ENCODE data around the gene IL3RA. TPM values are rescaled to one million over a fixed set of nuclear protein-coding genes. Genes with fewer than 3 reads are reported as not detected.
"Not testable (repeated sequence)": the region's sequence is repeated elsewhere in the genome, so short reads cannot be mapped to it uniquely, and the experiment has no call there.

Gene IL3RA
- total RNA-seq, 1 experiment from 2014 or later, result 0.26 TPM

DNA sequence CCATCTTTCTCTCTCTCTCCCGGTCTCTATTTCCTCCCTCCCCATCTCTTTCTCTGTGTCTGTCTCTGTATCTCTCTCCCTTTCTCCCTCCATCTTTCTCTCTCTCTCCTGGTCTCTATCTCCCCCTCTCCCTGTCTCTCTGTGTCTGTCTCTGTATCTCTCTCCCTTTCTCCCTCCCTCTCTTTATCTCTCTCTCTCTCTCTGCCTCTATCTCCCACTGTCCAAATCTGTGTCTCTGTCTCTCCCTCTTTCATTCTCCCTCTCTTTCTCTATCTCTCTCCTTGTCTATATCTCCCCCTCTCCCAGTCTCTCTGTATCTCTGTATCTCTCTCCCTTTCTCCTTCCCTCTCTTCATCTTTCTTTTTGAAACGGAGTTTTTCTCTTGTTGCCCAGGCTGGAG, 23.6 kb downstream of the IL3RA start:
- in situ Hi-C loops (cut with HindIII; ENCODE audit: low pct_unique_long_range_greater_than_20kb, low sequenced_read_pairs), result no loop called here
- no peak for DNase-seq (ENCODE audit: low read depth, low spot score)

DNA sequence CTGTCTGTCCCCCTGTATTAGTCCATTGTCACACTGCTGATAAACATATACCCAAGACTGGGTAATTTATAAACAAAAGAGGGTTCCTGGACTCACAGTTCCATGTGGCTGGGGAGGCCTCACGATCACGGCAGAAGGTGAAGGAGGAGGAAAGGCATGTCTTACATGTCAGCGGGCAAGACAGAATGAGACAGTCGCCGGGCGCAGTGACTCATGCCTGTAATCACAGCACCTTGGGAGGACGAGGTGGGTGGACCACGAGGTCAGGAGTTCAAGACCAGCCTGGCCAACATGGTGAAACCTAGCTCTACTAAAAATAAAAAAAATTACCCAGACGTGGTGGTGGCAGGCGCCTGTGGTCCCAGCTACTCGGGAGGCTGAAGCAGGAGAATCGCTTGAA, 24.7 kb downstream of the IL3RA start:
- DNase-seq (ENCODE audit: low read depth, low spot score), result no peak
- in situ Hi-C loops (cut with HindIII; ENCODE audit: low pct_unique_long_range_greater_than_20kb, low sequenced_read_pairs), result no loop called here

DNA sequence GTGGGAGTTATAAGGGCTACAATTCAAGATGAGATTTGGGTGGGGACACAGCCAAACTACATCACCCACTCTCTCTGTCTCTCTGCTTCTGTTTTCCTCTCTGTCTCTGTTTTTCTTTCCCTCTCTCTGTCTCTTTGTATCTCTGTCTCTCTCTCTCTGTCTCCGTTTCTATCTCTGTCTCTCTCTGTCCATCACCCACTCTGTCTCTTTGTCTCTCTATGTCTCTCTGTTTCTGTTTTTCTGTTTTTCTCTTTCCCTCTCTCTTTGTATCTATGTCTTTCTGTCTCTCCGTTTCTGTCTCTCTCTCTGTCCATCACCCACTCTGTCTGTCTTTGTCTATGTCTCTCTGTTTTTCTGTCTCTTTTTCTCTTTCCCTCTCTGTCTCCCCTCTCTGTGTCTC, 25.3 kb downstream of the IL3RA start:
- in situ Hi-C loops (cut with HindIII; ENCODE audit: low pct_unique_long_range_greater_than_20kb, low sequenced_read_pairs), result no loop called here
- DNase-seq (ENCODE audit: low read depth, low spot score), result no peak

DNA sequence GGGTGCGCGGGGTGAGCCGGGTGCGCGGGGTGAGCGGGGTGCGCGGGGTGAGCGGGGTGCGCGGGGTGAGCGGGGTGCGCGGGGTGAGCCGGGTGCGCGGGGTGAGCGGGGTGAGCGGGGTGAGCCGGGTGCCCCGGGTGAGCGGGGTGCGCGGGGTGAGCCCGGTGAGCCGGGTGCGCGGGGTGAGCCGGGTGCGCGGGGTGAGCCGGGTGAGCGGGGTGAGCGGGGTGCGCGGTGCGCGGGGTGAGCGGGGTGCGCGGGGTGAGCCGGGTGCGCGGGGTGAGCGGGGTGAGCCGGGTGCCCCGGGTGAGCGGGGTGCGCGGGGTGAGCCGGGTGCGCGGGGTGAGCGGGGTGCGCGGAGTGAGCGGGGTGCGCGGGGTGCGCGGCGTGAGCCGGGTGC, 29.8 kb downstream of the IL3RA start:
- in situ Hi-C loops (cut with HindIII; ENCODE audit: low pct_unique_long_range_greater_than_20kb, low sequenced_read_pairs); DNase-seq (ENCODE audit: low read depth, low spot score): not testable (repeated sequence)

DNA sequence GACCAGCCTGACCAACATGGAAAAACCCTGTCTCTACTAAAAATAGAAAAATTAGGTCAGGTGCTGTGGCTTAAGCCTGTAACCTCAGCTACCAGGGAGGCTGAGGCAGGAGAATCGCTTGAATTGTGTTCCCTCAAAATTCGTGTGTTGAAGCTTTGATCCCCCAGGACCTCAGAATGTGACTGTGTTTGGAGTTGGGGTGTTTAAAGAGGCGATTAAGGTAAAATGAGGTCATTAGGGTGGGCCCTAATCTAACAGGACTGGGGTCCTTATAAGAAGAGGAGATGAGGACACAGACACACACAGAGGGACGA, 31.8 kb downstream of the IL3RA start:
- in situ Hi-C loops (cut with HindIII; ENCODE audit: low pct_unique_long_range_greater_than_20kb, low sequenced_read_pairs), result no loop called here

DNA sequence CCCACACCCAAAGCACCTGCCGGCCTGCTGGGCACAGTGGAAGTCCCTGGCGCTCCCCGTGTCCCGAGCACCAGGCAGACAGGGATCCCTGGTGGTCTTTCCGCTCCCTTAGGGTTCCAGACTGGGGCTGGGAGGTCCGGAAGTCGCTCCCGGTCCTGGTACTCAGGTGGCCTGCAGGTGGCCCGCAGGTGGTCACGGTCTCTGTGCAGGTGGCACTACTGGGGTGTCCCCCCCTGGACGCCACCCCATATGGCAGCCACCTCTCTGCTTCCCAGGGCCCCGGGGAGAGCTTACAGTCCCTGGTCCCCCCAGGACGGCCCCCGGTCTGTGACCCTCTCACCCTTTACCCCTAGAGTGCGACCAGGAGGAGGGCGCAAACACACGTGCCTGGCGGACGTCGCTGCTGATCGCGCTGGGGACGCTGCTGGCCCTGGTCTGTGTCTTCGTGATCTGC, 41.7 kb downstream of the IL3RA start:
- DNase-seq (ENCODE audit: low read depth, low spot score), result no peak
- in situ Hi-C loops (cut with HindIII; ENCODE audit: low pct_unique_long_range_greater_than_20kb, low sequenced_read_pairs), result no loop called here

More for the DNA sequence above, 31.8 kb downstream of the IL3RA start:
- DNase-seq (ENCODE audit: low read depth, low spot score), result no peak

DNA sequence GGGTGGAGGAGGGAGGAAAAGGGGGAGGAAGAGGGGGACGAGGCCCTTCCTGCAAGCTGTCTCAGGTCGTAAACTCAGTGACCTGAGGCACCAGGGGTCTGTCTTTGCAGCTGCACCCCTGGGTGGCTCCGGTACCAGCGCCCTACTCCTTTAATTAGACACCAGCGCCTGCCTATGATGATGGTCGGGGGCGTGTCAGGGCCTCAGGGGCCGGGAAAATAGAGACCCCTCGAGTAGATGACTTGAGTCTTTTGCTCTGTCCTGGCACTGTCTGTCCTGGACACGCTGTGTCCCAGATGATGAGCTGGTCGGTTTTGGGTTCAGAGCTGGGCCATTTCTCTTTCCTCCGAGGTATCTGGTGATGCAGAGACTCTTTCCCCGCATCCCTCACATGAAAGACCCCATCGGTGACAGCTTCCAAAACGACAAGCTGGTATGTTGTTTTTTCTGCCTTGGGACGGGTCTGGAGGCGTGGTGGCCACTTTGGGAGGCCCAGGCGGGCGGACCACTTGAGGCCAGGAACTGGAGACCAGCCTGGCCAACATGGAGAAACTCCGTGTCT, 44.2 kb downstream of the IL3RA start:
- DNase-seq (ENCODE audit: low read depth, low spot score), result no peak

DNA sequence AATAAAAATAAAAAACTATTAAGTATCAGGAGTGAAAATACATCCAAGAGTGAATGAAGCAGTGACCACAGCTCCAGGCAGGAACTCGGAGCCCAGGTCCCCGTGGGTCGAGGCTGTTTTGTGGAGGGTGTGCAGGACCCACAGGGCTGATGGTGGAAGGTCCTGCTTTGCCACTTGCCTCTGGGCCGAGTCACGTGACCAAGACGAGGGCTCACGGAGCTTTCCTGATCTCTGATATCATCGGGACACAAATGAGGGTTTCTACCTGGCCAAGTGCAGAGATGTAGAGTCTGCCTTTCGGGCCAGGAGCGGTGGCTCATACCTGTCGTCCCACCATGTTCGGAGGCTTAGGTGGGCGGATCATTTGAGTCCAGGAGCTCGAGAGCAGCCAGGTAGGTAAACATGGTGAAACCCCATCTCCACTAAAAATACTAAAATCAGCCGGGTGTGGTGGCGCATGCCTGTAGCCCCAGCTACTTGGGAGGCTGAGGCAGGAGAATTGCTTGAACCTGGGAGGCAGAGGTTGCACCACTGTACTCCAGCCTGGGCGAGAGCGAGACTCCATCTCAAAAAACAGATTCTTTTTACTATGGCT, 48.2 kb downstream of the IL3RA start:
- in situ Hi-C loops (cut with HindIII; ENCODE audit: low pct_unique_long_range_greater_than_20kb, low sequenced_read_pairs), result no loop called here
- peak; percentile 33 for DNase-seq (ENCODE audit: low read depth, low spot score)

More for the DNA sequence above, 44.2 kb downstream of the IL3RA start:
- in situ Hi-C loops (cut with HindIII; ENCODE audit: low pct_unique_long_range_greater_than_20kb, low sequenced_read_pairs), result no loop called here

DNA sequence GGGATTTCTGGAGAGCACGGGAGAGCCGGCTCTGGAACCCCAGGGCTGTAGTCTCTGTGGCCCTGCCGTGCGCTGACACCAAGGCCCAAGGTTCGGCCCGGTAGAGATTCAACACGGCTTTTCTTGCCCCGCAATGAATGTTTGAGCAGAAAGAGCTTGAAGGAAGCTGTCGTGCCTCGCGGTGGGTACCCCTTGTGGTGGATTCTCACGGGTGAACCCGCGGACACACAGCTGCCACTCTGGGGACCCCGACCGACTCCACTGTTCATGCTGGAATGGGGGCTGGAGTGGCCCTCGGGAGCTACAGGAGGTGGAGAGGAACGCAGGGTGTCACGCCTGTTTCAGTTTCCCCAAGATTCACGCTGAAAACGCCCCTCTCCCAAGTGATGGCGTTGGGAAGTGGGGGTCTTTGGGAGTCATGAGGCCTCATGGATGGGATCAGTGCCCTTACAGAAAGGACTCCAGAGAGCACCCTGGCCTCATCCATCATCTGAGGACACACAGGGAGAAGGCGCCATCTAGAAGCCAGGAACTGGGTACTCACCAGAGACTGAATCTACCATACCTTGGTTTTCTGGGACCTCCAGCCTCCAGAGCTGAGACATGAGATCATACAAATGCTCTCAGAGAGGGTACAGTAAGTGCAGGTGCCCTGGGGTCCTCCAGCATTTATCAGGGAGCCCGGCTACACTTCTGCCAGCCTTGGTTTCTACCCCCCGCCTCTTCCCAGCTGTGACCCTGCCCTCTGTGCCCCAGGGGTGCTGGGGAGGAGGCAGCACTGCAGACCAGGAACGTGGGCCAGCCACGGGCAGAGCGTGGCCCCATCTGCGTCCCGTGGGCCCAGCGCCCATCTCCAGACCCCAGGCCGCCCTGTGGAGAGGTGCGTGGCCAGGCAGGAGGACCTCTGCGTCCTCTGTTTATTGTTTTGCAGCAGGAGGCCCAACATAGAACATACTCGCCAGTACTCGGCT, 49.0 kb downstream of the IL3RA start:
- in situ Hi-C loops (cut with HindIII; ENCODE audit: low pct_unique_long_range_greater_than_20kb, low sequenced_read_pairs), result no loop called here
- no peak for DNase-seq (ENCODE audit: low read depth, low spot score)

DNA sequence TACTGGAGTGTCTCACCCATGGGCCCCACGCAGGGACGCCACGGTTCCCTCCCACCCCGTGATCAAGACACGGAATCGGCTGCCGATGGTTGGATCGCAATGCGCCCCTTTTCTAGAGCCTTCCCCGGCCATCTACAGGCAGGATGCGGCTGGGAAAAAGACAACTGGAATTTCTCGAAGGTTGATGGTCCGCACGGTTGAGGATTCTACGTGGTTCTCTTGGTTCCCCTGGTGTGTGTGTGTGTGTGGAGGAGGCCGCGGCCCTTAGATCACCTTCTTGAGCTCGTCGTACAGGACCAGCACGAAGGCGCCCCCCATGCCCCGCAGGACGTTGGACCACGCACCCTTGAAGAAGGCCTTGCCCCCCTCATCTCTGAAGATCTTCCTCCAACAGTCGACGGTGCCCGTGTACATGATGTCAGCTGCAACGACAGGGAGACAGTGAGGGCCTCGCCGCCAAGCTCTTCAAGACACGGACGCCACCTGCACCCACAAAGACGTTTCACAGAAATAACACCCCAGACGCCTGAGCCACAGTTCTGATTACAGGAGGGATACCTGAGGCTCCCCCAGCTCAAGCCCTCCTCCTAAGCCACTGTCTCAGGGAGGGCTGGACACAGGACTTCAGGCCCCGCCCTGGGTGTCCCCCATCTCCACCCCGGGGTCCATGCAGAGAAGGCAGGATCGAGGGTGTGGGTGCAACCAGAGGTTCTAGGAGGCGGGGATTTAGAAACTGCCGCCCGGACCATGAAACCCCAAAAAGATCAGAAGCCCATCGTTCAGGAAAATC, 49.9 kb downstream of the IL3RA start:
- in situ Hi-C loops (cut with HindIII; ENCODE audit: low pct_unique_long_range_greater_than_20kb, low sequenced_read_pairs), result no loop called here
- no peak for DNase-seq (ENCODE audit: low read depth, low spot score)

DNA sequence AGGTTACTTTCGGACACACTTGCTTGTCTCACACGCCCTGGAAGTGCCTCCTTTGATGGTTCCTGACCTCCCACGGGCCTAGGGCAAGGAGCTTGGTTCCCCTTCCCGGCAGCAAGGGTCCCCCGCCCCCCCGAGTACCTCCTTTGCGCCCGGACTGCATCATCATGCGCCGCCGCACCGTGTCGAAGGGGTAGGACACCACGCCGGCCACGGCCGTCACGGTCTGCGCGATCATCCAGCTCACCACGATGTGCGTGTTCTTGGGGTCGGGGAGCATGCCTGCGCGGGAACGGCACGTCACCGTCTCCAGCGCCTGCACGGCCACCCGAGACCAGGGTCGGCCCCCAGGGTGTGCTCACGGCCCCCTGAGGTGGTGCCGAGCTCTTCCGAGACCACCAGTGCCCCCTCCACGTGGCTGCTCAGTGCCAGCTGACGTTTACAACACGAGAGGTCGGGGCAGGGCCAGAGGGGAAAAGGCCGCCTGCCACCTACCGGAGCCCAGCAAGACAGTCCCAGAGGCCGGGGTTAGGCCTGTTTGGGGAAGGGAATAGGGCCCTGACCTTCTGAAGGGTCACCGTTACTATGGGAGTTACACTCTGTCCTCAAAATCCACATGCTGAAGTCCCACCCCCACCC, 50.7 kb downstream of the IL3RA start:
- in situ Hi-C loops (cut with HindIII; ENCODE audit: low pct_unique_long_range_greater_than_20kb, low sequenced_read_pairs), result no loop called here
- no peak for DNase-seq (ENCODE audit: low read depth, low spot score)

DNA sequence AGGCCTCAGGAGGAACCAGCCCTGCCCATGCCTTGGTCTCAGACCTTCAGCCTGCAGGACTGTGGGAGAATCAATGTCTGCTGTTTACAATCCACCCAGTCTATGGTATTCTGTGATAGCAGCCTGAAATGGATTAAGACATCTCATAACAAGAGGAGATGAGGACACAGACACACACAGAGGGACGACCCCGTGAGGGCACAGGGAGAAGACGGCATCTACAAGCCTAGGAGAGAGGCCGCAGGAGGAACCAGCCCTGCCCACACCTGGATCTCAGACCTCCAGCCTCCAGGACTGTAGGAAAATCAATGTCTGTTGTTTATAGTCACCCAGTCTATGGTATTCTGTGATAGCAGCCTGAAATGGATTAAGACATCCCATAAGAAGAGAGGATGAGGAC, 52.1 kb downstream of the IL3RA start:
- no peak for DNase-seq (ENCODE audit: low read depth, low spot score)
- in situ Hi-C loops (cut with HindIII; ENCODE audit: low pct_unique_long_range_greater_than_20kb, low sequenced_read_pairs), result no loop called here

DNA sequence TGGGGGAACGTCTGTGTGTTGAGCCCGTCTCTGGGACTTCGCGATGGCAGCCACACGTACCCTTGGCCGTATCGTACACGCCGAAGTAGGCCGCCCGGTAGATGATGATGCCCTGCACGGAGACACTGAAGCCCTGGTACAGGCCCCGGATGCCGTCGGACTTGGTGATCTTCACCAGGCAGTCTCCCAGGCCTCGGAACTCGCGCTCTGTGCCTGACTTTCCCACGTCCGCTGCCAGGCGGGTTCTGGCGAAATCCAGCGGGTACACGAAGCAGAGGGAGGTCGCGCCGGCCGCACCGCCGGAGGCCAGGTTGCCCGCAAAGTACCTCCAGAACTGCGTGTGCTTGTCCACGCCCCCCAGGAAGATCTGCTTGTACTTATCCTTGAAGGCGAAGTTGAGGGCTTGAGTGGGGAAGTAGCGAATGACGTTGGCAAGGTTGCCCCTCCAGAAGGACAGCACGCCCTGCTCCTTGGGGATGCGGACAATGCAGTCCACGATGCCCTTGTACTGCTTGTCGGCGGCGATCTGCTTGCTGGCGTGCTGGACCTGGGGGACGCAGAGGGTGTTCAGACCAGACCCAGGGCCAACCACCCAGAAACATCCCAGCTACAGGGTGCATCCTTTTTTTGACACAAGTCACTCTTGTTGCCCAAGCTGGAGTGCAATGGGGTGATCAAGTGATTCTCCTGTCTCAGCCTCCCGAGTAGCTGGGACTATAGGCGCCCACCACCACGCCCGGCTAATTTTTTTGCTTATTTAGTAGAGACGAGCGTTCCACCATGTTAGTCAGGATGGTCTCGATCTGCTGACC, 52.8 kb downstream of the IL3RA start:
- no peak for DNase-seq (ENCODE audit: low read depth, low spot score)
- in situ Hi-C loops (cut with HindIII; ENCODE audit: low pct_unique_long_range_greater_than_20kb, low sequenced_read_pairs), result no loop called here

DNA sequence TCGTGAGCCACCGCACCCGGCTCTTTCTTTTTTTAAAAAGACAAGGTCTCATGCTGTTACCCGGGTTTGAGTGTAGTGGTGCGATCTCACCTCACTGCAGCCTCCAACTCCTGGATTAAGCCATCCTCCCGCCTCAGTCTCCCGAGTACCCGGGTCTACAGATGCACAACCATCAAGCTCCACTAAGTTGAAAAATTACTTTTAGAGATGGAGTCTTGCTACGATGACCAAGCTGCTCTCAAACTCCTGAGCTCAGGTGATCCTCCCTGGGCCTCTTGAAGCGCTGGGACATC, 53.4 kb downstream of the IL3RA start:
- DNase-seq (ENCODE audit: low read depth, low spot score), result no peak
- in situ Hi-C loops (cut with HindIII; ENCODE audit: low pct_unique_long_range_greater_than_20kb, low sequenced_read_pairs), result no loop called here

DNA sequence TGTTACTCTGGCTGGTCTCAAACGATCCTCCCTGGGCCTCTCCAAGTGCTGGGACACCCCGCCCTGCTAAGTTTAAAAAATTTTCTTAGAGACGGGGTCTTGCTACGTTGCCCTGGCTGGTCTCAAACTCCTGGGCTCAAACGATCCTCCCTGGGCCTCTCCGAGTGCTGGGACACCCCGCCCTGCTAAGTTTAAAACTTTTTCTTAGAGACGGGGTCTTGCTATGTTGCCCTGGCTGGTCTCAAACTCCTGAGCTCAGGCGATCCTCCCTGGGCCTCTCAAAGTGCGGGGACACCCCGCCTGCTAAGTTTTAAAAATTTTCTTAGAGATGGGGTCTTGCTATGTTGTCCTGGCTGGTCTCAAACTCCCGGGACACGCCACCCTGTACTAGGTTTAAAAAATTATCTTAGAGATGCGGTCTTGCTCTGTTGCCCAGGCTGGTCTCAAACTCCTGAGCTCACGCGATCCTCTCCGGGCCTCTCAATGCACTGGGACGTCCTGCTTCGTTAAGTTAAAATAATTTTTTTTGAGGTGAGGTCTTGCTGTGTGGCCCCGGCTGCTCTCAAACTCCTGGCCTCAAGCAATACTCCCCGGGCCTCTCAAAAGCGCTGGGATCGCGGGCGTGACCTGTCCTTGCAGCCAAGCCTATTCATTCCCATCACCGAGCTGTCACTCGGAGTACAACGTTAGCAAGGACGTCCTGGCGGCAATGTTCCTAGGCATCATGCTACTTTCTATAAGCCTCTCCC, 54.2 kb downstream of the IL3RA start:
- no peak for DNase-seq (ENCODE audit: low read depth, low spot score)
- in situ Hi-C loops (cut with HindIII; ENCODE audit: low pct_unique_long_range_greater_than_20kb, low sequenced_read_pairs), result no loop called here

DNA sequence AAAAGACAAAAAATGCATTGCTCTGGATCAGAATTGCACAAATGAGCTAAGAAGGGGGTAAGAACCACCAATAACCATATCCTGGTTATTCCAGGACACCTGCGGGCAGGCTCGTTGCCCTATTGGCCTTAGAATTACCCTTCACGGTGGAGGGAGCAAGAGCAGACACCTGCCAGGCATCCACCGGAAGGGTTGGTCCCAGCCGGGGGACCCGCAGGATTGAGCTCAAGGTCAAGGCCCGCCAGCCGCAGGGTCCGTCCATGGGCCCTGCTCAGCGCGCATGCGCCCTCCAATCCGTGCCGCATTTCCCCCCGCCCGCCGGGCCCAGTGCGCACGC, 54.8 kb downstream of the IL3RA start:
- in situ Hi-C loops (cut with HindIII; ENCODE audit: low pct_unique_long_range_greater_than_20kb, low sequenced_read_pairs), result no loop called here
- DNase-seq (ENCODE audit: low read depth, low spot score), result peak; percentile 76

All from SK-MEL-5 (cell line).